HepG2 (cell line): ENCODE data around the gene ARL16. TPM values are rescaled to one million over a fixed set of nuclear protein-coding genes. Genes with fewer than 3 reads are reported as not detected.
A peak's percentile ranks its signal among the peaks of the same experiment; 100 is the strongest.

Experiments used
- FOXO1 ChIP-seq: sonication (generic); formaldehyde crosslinking; IDR thresholded peaks from 2 replicates; pipeline ENCODE4 v1.4.0; 2020; ENCODE audit warnings: missing genetic modification reagents
- IRF9 ChIP-seq: sonication (generic); formaldehyde crosslinking; IDR thresholded peaks from 2 replicates; pipeline ENCODE4 v1.8.0; 2022; ENCODE audit warnings: missing genetic modification reagents, mild to moderate bottlenecking, borderline replicate concordance
- KMT2B ChIP-seq: IDR thresholded peaks from 2 replicates; pipeline ENCODE4 v1.6.1; 2016; ENCODE audit warnings: missing genetic modification reagents, missing compliant biosample characterization
- MAFF ChIP-seq: IDR thresholded peaks from 2 replicates; pipeline ENCODE4 v1.6.1; 2011; ENCODE audit warnings: low read depth, low read length, improper control_type of control experiment
- MEIS2 ChIP-seq: sonication (generic); formaldehyde crosslinking; IDR thresholded peaks from 2 replicates; pipeline ENCODE4 v1.9.0; 2021; ENCODE audit warnings: mild to moderate bottlenecking, missing genetic modification reagents
- MYNN ChIP-seq: sonication (generic); formaldehyde crosslinking; IDR thresholded peaks from 2 replicates; pipeline ENCODE4 v1.4.0; 2020; ENCODE audit warnings: mild to moderate bottlenecking, low read depth, missing genetic modification reagents
- PATZ1 ChIP-seq: sonication (generic); formaldehyde crosslinking; IDR thresholded peaks from 2 replicates; pipeline ENCODE4 v1.4.0; 2020; ENCODE audit warnings: missing genetic modification reagents
- RBM39 ChIP-seq: fragments of 200-400 bp; formaldehyde crosslinking; IDR thresholded peaks from one replicate; pipeline ENCODE4 v1.6.1; 2018; ENCODE audit warnings: antibody characterized with exemption, mild to moderate bottlenecking, low read depth, low read length; ENCODE audit not compliant: poor library complexity, severe bottlenecking
- REST ChIP-seq, 2 experiments: IDR thresholded peaks; 2 replicates each; pipeline ENCODE4 v1.6.1; 2011 to 2012; ENCODE audit warnings: low read length in 2 of 2, borderline replicate concordance in 1 of 2, low read depth in 1 of 2, mild to moderate bottlenecking in 1 of 2, moderate library complexity in 1 of 2
- SP5 ChIP-seq: IDR thresholded peaks from 2 replicates; pipeline ENCODE4 v1.6.1; 2016; ENCODE audit warnings: low read depth, borderline replicate concordance
- WIZ ChIP-seq: sonication (generic); formaldehyde crosslinking; IDR thresholded peaks from 2 replicates; pipeline ENCODE4 v1.5.1; 2020; ENCODE audit warnings: mild to moderate bottlenecking, missing genetic modification reagents
- ZFY ChIP-seq: sonication (generic); formaldehyde crosslinking; IDR thresholded peaks from 2 replicates; pipeline ENCODE4 v1.4.0; 2020; ENCODE audit warnings: missing genetic modification reagents
- ZNF234 ChIP-seq: sonication (generic); formaldehyde crosslinking; conservative IDR thresholded peaks from 2 replicates; pipeline ENCODE4 v1.5.1; 2020; ENCODE audit warnings: mild to moderate bottlenecking, missing genetic modification reagents
- ZNF30 ChIP-seq: sonication (generic); formaldehyde crosslinking; IDR thresholded peaks from 2 replicates; pipeline ENCODE4 v1.5.0; 2020; ENCODE audit warnings: mild to moderate bottlenecking, missing genetic modification reagents
- ZNF354B ChIP-seq: sonication (generic); formaldehyde crosslinking; IDR thresholded peaks from 2 replicates; pipeline ENCODE4 v1.8.0; 2022; ENCODE audit warnings: mild to moderate bottlenecking, missing genetic modification reagents
- ZNF44 ChIP-seq: sonication (generic); formaldehyde crosslinking; IDR thresholded peaks from 2 replicates; pipeline ENCODE4 v1.5.1; 2020; ENCODE audit warnings: mild to moderate bottlenecking, missing genetic modification reagents
- ZNF460 ChIP-seq: sonication (generic); formaldehyde crosslinking; IDR thresholded peaks from 2 replicates; pipeline ENCODE4 v1.5.1; 2020; ENCODE audit warnings: missing genetic modification reagents, mild to moderate bottlenecking, borderline replicate concordance
- ZNF766 ChIP-seq: sonication (generic); formaldehyde crosslinking; IDR thresholded peaks from 2 replicates; pipeline ENCODE4 v1.5.0; 2020; ENCODE audit warnings: missing genetic modification reagents, borderline replicate concordance
- ZSCAN5A ChIP-seq: sonication (generic); formaldehyde crosslinking; IDR thresholded peaks from 2 replicates; pipeline ENCODE4 v1.8.0; 2022; ENCODE audit warnings: mild to moderate bottlenecking, missing genetic modification reagents, borderline replicate concordance
- ZZZ3 ChIP-seq: sonication (generic); formaldehyde crosslinking; IDR thresholded peaks from 2 replicates; pipeline ENCODE4 v1.4.0; 2020; ENCODE audit warnings: missing genetic modification reagents, mild to moderate bottlenecking, borderline replicate concordance
- polyA plus RNA-seq, 8 experiments: library from polyadenylated mRNA; depleted of rRNA in 3 of 8; stranded (reverse) in 7 of 8; unstranded in 1 of 8; fragments of >200 nt; fragmentation: Illumina TruSeq in 4 of 8; extraction: Trizol in 4 of 8; gene quantifications; 2 replicates each; pipeline versions ENCODE4 v1.2.1 to v1.2.3, GENCODE V29; 2011 to 2016; ENCODE audit warnings: low read depth in 4 of 8, missing spikeins in 1 of 8, mixed read lengths in 1 of 8; ENCODE audit not compliant: insufficient read depth in 1 of 8
- total RNA-seq, 5 experiments: library from RNA; depleted of rRNA; stranded (reverse); fragments of >200 nt; fragmentation: Illumina TruSeq; extraction: Trizol; gene quantifications; 2 replicates each; pipeline ENCODE4 v1.2.3, GENCODE V29; 2016; ENCODE audit warnings: low read depth in 1 of 5

ARL16 gene
- total and polyA plus RNA-seq, 2 of the 13 experiments (the other 11 are each of a cell fraction or from before 2014, with no cell fraction given) = 20.8 to 30.8 TPM

- TF ChIP-seq PATZ1 (CRISPR knock-in tag) (peak; percentile 12; the same call in 1 of the 2 replicates), RBM39 (no peak), REST (IDR thresholded peaks at IDR 0.05; ENCODE audit: borderline replicate concordance in 1 of 2, low read depth in 1 of 2, low read length in 2 of 2) (no peak), MYNN (CRISPR knock-in tag) (peak; percentile 99; the same call in 1 of the 2 replicates), MAFF (0 out of 2 replicates have a peak, but pooled peaks have one; percentile 1), SP5 (CRISPR knock-in tag) (no peak), ZNF766 (CRISPR knock-in tag) (no peak), ZZZ3 (CRISPR knock-in tag) (peak; percentile 27; the same call in 1 of the 2 replicates), ZSCAN5A (CRISPR knock-in tag) (0 out of 2 replicates have a peak, but pooled peaks have one; percentile 44), ZNF460 (CRISPR knock-in tag) (no peak), ZNF234 (CRISPR knock-in tag) (0 out of 2 replicates have a peak, but pooled peaks have one; percentile 5), ZNF30 (CRISPR knock-in tag) (peak; percentile 89; the same call in 1 of the 2 replicates), IRF9 (CRISPR knock-in tag) (no peak), MEIS2 (CRISPR knock-in tag) (no peak), ZNF354B (0 out of 2 replicates have a peak, but pooled peaks have one; percentile 83), WIZ (CRISPR knock-in tag) (no peak), ZFY (no peak), FOXO1 (CRISPR knock-in tag) (0 out of 2 replicates have a peak, but pooled peaks have one; percentile 9), ZNF44 (CRISPR knock-in tag) (0 out of 2 replicates have a peak, but pooled peaks have one; percentile 67), KMT2B (CRISPR knock-in tag) (no peak)
Observed at GRCh38 chr17:81713004-81713555, 29.5 kb upstream of the ARL16 start (continued).
